Stimulated activated CD8-positive, alpha-beta memory T cell treated with anti-CD3 and anti-CD28 coated beads, Interleukin-4, amount 100 ng/mL, for 24 hours (primary cell): ENCODE measurements around the gene NENF.

Source experiments
- DNase-seq: peaks from one replicate; pipeline ENCODE4 v3.0.0-alpha.2; 2020; ENCODE audit warnings: low read depth

Gene NENF

DNA sequence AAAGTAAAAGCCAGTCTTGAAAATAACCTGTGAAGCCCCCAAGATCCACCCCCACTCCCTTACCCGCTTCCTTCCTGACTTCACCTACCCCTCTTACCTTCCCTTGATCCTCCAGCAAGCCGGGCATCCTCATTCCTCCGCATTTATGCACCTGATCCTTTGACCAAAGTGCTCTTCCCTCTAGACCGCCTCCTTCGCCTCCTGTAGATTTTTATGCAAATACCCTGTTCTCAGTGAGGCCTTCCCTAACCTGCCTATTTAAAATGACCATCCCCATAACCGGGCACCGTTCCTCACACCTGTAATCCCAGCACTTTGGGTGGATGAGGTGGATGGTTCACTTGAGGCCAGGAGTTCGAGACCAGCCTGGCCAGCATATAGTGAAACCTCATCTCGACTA lies 1.1 kb upstream of the NENF start:
- DNase-seq, result no peak

DNA sequence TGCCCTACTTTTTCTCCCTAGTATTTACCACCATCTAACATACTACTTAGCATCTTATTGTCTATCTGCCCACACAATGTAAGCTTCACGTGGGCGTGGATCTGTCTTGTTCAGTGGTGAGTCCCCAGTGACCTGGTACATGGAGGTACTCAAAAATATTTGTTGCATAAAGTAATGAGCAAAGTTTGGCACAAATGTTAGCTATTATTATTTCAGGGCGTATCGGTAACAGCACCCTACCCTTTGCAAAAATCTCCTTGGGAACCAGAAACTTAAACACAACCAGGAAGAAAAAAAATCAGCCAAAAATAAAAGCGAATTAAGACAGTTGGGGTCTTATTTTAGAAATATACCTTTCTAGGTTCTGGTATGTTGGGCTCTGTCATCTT lies 454 bp upstream of the NENF start:
- DNase-seq, result no peak

DNA sequence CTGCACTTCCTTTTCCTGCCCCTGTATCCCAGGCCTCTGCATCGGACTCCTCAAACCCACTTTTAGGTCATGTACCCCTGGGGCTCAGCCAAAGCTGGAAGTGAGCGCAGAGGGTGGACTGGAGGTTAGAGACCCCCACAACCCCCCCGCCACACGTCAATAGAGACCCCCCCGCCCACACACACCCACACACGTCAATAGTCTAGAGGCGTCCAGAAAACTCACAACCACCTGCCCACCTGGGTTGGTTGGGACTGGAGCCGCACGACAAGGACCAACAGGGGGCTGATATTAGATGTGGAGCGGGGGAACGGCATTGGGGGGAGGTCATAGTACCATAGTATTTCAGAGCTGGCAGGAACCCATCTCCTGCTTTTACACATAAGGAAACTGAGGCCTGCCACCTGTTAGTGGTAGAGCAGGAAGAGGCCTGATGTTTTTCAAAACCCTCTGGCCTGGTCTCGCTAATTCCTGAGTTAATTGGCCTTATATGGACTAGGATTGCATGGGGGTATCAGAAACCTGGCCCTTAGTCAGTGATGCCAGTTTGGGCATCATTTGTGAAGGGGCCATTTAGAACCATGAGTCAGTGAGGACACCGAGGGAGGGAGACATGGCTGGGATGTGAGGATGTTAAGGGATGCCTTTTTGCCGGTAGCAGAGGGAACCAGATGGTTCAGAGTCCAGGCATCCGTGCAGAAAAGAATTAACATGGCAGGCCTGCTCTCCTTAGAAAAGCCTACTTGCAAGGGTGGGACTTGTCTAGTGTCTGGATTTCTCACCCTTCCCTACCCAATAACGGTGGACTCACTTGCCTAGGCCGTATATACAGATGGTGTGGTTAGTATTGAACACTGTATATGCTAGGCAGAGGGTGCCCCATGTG lies 1.1 kb downstream of the NENF start:
- DNase-seq, result no peak

DNA sequence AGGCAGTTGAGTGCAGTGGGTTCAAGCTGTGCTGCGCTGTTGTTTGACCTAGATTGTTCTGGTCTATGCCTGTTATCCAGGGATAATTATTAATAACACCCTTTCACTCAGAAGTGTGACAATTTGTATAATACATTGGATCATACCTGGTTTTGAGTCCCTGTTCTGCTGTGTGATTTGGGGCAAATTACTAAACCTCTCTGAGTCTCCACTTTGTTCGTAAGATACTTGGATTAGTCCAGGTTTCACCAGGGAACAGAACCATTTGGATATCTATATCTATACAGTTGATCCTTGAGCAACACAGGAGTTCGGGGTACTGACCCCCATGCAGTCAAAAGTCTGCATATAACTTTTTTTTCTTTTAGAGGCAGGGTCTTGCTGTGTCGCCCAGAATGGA lies 2.3 kb downstream of the NENF start:
- DNase-seq, result no peak

DNA sequence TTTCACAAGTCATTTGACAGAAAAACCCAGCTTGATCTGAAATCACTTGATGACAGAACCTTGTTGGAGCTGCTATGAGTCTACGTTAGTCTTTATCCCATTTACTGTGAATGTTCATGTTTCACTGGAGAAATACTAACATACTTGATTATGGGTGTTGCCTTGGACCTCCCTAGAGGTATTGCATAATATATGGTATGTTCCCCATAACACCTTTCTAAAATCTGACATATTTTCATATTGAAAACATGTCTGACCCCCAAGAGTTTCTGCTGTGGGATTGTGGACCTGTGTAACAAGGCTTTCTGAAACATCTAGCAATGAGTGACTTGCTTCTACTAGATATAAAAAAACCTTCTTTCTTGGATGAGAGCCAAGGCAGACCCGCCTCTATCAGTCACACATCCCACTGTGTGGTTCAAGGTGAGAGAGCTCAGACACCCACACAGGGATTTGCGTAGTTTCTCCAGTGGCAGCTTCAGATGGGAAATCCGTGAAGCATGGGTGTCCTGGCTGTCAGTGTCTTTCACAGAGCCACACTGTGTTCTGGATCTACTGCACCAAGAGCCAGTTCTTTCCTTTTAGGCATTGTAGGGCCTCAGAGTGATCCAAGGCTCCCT lies 4.6 kb downstream of the NENF start:
- DNase-seq, result no peak

DNA sequence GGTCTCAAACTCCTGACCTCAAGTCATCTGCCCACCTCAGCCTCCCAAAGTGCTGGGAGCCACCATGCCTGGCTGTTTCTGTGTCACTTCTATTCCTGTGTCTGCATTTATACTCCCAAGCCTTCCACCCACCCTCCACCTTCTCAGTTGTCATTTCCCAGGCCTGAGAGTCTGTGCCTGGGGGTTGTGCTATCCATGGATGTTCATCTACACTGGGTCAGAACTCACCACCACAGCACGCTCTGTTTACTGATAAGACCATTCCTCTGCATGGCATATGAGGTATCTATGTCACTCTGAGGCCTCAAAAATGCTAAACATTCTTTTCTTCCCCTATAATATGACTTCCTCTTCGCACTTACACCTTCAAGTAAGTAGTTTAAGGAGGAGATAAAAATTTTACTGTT lies 6.1 kb downstream of the NENF start:
- DNase-seq, result no peak

DNA sequence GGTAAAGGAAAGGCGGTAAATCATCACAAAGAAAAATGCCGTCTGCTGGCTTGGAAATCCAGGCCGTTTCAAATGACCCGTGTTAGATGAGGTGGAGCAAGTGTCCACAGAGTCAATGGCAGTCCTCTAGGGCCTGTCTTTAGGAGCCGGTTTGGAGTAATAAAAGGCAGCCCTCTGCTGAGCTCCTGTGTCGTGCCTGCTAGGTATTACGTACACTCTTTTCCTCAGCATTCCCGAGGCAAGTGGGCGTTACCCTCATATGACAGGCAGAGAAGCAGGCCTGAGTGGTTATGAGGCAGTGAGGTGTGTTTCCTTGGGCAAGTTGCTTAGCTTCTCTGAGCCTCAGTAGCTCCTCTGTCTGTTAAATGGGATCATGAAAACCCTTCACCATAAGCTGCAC lies 7.7 kb downstream of the NENF start:
- no peak for DNase-seq

DNA sequence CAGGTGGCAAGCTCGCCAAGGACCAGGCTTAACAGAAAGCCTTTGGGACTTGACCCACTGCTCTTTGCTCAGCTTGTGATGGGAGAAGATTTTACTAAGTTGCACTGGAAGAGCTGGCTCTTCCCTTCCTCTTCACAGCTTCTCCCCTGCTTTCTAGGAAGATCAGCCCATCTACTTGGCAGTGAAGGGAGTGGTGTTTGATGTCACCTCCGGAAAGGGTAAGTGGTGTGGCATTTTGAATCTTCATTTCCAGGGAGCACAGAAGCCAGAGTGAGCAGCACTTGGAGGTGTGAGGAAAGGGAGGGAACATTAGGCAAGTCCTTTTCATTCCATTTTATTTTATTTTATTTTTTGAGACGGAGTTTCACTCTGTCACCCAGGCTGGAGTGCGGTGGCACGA lies 9.7 kb downstream of the NENF start:
- no peak for DNase-seq

DNA sequence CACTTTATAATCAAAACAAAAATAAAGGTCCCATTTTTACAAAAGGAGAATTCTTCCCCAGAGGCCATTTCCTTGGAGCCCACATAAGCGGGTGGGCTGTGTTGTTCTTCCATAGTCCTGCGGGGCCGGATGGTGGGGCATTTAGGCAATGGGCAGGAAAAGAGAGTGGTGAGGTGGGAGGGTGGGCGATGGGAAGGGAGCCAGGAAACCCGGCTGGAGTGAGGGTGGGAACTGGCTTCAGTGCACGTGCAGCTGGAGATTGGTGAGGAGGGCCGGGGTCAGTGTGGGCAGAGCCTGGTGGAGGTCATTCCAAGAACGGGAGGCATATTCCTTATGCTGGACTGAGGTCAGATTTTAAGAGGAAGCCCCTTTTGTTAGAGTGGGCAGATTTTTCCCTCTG lies 13.6 kb downstream of the NENF start:
- no peak for DNase-seq

DNA sequence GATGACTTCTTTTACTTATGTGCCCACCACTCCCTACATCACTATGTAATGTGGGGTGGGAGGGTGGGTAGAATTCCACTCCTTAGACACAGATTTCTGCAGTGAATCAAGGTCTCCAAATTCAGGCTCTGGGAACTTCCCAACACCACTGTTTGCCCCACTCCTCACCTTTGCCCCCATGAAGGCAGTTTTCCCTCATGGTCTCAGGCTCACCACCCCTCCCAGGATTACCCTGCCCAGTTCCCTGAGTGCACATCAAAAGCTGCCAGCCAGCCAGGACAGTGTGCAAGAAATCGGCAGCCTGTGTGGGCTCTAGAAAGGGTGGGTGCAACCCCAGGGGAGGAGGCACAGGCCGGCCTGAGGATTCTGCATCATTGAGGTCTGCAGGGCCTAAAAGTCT lies 14.8 kb downstream of the NENF start:
- DNase-seq, result no peak

DNA sequence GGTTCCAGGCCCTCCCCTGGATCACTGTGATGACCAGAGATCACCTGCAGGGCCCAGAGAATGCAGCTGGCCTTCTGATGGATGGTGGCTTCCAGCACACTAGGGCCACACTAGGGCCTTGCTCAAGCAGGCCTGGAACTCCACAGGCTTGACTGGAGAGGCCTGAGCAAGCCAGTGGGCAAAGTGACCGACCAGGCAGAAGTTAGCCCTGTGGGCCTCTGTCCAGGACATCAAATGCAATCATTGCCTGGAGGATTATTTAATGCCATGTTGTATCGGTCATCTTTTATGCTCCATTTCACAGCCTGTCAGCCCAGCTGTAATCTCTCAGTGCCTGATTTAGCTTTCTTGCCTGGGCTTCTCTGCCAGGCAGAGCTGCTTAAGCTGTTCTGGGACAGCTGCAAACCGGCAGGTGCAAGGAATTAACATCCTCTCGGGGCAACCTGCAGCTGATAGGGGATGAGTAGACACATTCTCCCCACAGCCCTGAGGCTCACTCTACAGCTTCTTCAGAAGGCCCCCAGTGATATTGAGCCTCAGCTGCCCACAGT lies 17.7 kb downstream of the NENF start:
- DNase-seq, result no peak

DNA sequence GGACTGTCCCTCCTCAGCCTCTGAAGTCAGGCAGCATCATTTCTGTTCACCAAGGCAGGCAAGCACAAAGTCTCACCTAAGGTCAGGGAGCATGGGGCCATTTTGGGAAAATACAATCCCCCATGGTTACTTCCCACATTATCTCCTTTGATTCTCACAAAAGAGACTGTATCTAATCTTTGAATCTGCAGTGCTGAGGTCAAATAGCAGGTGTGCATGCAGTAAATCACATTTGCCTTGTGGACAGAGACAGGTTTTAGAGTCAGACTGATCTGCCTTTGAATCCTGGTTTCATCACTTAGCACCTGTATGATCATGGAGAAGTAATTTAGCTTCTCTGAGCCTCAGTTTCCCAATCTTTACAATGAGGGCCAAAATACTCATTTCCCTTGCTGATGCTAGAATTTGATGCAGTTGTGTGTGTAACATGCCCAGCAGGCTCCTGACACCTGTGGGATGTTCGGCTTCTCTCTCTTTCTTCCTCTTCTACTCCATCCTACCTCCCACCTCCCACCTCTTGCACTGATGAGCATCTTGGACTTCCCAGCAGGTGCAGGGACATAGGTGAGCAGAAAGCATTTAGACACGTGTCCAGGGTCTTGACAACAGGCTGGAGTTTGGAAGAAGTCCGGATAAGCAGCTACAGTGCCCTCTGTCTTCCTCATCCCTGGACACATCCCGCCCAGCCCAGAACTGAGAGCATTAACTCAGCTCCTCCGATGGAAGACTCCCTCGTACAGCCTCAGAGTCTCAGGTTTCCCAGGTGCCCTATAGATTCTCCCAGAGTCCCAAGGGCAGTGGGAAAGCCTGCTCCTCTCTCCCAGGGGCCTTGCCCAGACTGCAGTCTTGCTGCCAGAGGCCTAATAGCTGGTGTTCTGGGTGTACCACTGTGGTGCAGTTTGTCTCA lies 18.9 kb downstream of the NENF start:
- DNase-seq, result no peak

DNA sequence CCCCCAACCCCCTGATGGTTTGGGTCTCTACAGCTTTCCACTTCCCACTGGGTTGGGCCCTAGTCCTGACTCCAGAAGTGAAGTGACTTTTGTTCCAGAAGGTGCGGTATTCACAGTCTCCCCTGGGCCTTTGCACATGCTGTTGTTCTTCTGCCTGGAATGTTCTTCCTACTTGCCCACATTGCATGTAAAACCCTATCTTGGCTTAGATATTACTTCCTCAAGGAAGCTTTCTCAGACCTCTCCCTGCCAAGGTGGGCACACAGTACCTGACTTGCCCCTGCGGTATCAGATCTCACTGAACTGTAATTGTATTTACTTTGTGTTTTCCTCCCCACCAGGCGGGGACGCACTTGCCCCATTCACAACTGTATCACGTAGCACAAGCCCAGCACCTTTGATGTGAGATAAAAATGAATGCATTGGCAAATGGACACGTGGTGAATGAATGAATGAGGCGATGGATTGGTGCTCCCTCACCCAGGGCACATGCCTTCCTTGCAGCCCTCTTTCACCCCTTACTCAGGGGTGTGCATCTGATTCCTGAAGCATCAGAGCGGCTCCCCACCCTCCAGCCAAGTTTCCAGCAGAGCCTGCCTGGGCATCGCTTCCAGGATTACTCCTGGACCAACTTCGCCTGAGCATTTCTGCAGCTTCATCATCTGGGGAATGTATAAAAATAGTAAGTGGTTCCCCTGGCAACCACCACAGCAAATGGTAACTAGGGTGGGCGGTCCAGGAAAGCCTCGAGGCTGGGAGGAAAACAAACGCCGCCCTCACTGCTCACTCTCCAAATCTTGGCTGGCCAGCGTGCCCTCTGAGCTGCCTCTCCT lies 19.8 kb downstream of the NENF start:
- DNase-seq, result no peak

DNA sequence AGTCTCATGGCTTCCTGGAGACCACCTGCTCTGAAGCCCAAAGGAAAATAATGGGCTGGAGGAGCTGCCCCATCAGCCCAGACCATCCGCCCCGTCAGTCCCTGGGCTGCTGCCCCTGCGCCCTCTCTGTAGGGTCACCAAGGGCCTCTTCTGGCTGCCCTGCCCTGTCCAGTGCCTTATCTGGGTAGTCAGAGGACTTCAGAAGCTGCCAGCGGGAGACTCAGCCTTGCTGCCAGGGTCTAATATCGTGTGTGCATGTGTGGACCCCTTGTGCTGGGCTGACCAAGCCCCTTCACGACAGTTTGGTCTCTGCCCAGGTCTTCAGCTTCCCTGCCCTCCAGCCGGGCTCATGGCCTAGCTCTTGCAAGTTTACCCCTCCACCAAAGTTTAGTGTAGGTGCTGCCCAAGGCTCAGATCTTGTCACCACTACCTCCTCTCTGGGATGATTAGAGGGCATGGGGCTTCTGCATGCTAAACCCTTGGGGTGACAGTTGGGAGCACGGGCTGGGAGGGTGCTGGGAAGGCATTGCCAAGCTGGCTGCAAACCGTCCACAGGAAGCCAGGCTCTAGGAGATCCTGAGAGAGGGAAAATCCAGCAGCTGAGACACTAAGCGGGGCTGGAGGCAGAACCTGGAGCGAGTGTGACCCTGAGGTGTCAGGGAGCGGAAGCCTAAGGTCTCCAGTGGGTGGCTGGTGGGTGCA lies 20.6 kb downstream of the NENF start:
- no peak for DNase-seq

DNA sequence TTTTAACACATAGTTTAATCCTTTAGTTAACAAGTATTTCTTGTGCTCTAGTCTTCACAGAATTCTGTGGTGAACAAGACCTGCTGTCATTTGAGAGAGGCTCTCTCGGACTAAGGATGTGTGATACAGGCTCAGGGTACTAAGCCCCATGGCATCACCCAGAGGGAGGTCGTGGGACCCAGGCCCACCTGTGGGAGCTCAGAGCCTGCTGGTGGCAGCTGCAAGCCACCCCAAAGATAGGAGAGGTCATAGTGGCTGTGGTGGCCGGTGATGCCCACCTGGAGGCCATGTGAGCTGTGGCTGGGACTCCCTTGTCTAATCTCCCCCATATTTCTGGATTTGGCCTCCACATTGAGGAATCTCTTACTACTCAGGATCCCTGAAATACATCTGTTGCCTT lies 22.0 kb downstream of the NENF start:
- DNase-seq, result no peak

DNA sequence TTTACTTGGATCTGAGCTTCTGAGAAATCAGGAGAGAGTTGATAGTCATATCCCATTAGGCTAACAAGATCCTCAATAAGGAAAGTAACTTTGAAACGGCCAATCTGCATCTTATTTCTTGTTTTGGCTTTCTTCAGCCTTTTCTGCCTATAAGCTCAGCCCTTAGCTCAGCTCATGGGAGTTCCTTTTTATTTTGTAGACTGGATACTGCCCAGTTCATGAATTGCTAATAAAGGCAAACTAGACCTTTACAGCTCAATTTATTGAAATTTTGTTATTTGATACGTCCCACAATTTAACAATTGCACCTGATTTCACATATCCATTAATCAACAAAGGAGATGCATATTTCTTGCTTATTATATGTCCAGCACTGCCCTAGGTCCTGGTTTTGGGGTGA lies 22.7 kb downstream of the NENF start:
- DNase-seq, result no peak

DNA sequence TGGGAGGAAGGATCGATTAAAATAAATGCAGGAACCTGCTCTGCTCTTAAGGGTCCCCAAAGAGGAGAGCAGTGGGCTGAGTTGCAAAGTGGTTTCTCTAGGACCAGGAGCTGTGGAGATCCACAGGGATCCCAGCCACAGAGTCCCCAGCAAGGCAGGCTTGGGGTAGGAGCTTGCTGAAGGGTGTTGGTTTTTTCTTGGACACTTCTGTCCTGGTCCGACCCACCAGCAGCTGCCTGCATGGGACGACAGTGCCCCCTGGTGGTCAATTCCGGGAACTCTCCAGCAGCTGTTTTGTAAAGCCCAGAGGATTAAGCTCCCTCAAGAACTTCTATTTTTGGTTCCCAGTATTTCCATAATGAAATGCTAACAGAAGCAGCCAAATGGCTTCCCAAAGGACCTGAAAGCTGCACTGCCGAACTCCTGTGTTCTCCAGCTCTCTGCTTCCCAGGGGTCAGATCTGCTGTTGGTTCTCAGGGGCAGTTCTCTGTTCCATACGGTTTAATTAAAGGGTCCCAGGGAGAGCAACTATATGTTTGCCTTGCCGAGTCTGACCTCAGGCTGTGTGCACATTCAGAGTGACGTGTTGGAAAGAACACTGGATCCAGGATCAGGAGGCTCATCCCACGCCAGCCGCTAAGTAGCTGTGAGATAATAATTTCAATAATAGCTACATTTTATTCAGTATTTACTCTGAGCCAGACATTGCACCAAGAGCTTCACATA lies 23.2 kb downstream of the NENF start:
- DNase-seq, result peak; percentile 76

DNA sequence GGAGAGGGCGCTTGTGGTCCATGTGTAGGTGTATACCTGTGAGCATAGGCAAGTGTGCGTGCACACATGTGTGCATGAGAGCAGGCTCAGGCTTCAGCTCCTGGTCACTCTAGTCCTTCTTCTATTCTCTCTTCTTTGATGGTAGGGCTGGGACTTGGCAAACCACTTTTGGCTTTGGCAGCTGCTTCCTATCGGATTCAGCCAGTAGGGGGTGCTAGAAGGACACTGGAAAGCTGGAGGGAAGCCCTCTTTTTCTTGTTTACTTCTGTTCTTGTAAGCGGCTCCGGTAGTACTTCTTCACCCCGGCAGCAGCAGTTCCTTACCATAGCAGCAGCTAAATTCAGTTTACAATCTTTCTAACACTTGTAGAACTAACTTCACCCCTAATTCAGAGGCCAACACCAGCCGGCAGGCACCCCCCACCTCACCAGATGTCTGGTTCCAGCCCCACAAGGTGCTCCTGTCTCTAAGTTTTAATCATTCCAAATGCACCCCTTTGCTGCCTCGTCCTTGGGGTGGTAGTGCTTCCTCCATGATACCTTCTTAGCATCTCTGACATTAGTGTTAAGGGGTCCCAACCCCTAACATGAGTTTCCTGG lies 25.1 kb downstream of the NENF start:
- peak; percentile 37 for DNase-seq

DNA sequence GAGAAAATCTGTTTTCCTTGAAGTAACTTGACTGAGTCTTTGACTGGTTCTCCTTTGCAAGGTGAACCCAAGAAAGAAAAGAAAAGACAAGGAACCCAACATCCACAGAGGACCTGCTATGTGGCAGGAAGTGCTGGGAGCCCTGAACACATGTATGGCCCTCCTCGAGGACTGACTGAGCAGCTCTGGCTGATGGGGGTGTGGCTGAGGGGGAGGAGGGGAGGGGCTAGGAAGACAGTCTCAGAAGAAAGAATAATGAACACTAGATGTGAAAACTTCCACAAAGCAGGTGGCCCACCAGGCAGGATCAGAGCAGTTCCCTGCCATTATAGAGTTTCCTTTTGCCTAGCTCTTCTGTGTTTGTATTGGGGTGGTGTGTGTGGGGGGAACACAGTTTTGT lies 26.1 kb downstream of the NENF start:
- no peak for DNase-seq

DNA sequence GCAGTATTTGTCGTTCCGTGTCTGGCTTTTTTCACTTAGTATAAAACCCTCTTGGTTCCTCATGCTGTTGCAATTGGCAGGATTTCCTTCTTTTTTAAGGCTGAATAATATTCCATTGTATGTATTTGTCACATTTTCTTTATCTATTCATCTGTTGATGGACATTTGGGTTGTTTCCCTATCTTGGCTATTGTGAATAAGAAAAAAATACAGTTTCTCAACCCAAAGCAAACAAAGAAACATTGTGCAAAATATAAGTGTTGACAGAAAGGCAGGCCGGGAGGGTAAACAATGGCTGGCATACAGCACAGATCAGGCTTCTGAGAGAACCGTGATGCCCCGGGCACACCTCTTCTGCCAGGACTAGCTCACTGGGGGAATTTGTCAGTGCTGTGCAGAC lies 26.9 kb downstream of the NENF start:
- no peak for DNase-seq
